Bronchus fibroblast of lung (primary cell): ENCODE data around the gene SLC25A15. TPM values are rescaled to one million over a fixed set of nuclear protein-coding genes. Genes with fewer than 3 reads are reported as not detected.

ENCODE experiments used
- total RNA-seq: library from RNA; depleted of rRNA; stranded (reverse); fragments of >200 nt; gene quantifications from 2 replicates; pipeline ENCODE4 v1.2.3, GENCODE V29; 2015

Gene SLC25A15
- 26.0 and 26.4 TPM in 2 replicates for total RNA-seq

DNA sequence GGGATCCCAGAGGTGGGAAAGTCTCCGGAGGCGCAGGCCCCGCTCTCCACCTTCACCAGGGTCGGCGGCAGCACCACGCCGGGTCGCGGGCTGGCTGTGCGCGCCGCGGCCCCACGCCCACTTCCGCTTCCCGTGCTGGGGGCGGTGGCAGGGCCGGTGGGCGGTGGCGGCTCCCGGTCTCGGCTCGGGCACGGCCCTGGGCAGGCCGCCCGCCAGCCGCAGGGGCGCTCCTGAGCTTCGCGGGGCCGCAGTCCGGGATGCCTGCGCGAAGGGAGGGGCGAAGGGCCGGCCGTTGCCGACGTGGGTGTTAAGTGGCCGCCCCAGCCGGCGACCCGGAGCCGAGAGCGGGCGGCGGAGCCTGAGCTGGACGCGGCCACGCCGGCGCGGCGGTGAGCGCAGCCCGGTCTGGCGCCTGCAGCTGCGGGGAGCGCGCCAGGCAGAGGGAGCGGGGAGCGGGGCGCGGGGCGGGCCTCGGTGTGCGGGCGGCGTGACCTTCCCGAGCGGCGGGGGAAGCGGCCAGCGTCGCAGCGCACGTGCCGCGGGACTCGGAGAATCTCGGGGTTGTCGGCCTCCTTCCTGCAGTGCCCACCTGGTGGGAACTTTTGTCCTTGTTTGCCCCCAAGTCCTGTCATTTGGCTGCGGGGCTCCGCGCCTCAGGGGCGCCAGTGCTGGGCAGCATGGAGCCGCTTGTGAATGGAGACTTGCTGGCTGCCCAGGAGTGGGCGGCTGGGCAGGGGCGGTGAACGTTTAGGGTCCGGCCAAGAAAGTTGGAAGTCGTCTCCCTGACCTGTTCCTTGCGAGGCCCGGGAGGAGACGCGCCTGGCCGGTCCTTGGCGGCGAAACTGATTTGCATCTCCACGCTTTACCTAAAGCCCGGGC lies at the start of gene SLC25A15:
SLC25A15 (plus strand) TSS at position 337 of the 879 bp plus-strand sequence. CDS start 3,616 bp downstream, outside the sequence.

DNA sequence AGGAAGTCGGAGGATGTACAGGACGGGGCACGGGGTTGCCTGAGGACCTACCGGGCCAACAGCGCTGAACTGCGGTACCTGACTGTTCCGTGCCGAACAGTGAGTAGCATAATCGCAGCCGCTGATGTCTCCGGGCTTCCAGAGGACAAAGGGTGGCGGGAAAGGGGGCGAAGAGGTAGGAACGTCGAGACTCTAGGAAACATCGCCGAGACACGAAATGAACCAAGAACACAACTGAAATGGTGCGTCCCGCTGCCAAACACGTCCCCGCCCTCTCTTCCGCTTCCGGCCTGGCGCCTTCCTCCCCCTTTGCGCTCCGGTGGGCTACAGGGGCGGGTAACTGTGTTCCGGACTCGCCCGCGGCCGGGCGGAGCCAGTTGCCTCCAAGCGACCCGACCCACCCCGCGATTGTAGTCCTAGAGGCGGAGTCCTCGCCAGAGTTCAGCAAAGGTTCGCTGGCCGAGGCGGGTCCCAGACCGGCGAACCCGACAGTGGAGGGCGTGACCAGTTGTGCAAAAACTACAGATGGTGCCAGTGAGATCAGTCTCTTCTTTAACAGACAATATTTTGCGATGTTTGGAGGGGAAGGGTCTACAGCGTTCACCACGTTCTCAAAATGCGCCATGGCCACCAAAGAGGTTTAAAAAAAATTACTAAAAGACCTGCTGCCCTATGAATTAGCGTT lies 18.3 kb upstream of the SLC25A15 start, which contains the start of gene MRPS31:
MRPS31 (minus strand) TSS at position 257 of the 685 bp plus-strand sequence; CDS start at position 203, 54 bp downstream.

Other genes with a start within 250 kb of the SLC25A15 start
- 2.8 and 3.5 TPM in 2 replicates for gene FOXO1, start 123.0 kb upstream of the SLC25A15 start, total RNA-seq
- gene MRPS31, start 18.4 kb upstream of the SLC25A15 start, total RNA-seq, result 15.5 and 17.3 TPM in 2 replicates
- 18.0 and 20.2 TPM in 2 replicates for gene ELF1, start 229.7 kb downstream of the SLC25A15 start, total RNA-seq